Glomerular visceral epithelial cell (primary cell): Measurements from ENCODE around the gene XRCC3.

Experiments
- DNase-seq: peaks from one replicate; pipeline ENCODE4 v3.0.0-alpha.2; 2016; ENCODE audit errors: extremely low spot score

The XRCC3 gene

DNA sequence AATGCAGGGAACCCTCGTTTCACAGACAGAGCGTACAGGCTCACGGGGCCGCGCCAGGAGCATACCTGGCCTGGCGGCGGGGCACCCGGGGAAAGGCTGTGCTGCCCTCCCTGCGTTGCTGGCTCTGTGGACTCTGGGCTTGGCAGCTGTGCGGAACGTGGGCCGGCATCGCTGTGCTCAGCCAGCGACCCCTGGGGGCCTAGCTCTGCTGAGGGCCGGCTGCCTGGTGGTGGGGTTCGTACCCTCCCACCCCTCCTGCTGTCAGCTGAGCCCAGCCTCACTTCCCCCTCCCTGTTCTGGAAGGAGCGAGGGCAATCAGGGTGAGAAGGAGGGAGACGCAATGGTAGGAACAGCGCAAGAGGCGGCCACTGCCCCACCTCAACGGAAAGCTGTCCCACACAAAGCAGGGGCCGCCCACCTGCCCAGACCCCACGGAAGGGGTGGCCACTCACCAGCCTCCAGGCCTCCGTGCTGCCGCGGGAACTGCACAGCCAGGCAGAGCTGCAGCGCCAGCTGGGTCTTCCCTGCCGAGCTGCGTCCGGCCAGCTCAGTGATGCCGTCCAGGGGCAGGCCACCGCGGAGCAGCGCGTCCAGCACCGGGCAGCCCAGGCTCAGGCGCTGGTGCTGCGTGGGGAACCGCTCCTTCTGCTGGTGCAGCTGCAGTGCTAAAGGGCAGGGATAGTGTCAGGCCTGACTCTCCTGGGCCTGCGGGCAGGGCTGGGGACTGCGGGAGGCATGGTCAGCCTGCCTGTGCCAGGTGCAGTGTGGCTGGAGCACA lies 8.5 kb downstream of the XRCC3 start:
- DNase-seq = no peak

- no peak for DNase-seq
Observed at GRCh38 chr14:103705504-103706284, 9.6 kb downstream of the XRCC3 start.

DNA sequence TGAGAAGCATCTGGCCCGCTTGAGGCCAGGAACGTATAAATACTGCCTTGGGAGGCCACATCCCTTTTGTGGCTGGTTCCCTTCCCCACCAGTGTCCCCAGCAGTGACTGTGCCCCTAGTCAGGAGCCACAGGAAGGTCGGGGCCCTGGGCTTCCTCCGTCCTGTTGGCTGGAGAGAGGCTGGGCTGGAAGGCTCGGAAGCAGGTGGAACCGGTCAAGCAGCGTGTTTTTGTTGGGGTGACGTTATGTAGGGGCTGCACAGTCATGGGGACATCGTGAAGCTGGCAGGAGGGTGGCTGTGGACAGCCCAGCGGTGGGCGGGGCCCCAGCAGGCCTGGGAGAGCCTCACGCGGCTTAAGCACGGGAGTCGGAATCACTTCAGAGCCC lies 10.1 kb downstream of the XRCC3 start:
- no peak for DNase-seq

GRCh38 chr14:103704708-103705107 lies 10.5 kb downstream of the XRCC3 start:
- DNase-seq = no peak

DNA sequence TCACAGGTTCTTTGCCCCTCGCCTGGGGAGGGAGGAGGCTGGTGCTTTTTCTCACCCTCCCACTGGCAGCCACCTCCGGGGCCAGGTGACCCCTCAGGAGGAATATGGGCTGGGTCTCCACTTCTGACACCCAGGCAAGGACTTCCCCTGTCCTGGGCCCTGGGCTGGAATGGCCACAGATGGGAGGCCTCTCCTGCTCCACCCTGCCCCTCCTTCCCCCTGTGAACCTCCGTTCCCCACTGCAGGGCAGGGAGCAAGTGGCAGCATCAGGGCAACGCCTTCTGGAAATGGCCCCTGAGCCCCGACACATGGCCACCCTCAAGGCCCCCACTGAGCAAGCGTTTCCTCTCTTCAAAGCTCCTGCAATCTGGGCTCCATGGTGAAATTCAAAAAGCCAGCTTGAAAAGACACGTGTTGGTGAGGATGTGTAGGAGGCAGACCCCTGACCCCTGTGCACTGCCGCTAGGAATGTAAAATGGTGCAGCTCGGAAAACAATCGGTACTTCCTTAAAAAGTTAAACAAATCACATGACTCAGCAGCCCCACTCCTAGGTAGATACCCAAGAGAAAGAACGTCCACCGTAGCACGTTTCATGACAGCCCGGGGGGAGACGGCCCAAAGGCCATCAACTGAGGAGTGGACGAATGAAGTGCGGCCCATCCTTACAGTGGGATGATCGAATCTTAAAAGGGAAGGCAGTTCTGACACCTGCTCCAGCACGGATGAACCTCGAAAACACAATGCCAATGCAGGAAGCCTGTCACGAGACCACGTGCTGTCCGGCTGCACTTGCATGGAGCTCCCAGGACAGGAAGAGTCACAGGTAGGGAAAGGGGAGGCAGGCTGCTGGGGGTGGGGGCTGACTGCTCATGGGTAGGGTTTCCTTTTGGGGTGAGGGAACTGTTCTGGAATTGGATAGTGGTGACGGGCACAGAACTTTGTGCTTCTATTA lies 11.5 kb downstream of the XRCC3 start:
- DNase-seq = no peak

DNA sequence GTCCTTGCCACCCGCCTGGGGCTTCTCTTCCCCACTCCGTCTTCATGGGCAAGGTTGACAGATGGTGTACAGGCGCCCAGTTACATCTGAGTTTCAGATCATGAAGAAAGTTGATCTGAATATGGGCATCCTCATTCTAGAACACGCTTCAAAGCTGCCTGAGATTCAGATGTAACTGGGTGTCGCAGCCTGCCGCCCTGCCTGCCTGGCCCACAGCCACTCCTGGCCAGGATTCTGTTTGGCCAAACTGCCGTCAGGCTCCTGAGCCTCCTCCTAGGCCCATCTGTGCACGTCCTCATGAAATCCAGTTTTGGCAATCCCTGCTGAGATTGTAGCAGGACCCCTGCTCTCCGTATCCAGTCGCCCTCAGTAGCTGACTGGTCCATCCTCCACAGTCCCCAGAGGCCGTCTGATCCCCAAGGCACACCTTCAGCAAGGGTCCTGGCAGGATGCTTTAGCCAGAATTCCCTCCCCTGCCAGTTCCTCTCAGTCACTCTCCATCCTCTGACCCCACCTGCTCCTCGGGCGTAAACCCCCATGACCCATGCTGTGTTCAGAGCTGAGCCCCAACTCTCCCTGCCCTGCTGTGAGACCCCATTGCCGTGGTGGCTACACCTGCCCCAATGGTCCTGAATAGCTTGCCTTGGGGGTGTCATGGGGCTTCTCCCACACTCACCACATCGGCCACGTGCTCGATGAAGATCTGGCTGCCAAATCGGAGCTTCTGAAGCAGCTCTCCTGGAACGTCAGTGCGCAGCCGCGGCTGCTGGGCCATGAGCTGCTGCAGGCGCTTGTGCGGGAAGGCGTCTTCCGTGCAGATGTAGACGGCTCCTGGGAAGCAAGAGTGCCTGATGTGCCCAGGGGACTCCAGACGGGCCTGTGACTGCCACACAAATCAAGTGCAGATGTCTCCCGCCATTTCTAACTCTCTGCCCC lies 12.5 kb downstream of the XRCC3 start:
- no peak for DNase-seq

DNA sequence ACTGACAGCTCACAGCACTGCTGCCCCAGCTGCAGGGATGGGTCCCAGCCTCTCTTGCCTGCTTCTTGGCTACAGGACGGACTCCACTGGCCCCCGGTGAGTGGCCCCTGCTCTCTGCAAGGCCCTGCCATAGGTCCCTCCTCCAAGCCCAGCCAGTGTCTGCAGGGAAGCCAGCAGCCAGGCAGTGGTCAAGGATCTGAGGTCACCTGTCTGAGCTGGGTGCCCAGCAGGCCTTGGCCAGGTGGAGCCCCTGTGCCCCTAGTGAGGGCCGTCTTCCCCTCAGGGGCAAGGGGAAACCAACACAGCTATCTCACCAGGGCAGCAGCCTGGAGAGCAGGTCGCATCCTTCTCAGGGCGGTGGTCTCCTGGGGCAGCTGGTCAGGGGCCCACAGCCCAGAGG lies 13.2 kb downstream of the XRCC3 start:
- no peak for DNase-seq

DNA sequence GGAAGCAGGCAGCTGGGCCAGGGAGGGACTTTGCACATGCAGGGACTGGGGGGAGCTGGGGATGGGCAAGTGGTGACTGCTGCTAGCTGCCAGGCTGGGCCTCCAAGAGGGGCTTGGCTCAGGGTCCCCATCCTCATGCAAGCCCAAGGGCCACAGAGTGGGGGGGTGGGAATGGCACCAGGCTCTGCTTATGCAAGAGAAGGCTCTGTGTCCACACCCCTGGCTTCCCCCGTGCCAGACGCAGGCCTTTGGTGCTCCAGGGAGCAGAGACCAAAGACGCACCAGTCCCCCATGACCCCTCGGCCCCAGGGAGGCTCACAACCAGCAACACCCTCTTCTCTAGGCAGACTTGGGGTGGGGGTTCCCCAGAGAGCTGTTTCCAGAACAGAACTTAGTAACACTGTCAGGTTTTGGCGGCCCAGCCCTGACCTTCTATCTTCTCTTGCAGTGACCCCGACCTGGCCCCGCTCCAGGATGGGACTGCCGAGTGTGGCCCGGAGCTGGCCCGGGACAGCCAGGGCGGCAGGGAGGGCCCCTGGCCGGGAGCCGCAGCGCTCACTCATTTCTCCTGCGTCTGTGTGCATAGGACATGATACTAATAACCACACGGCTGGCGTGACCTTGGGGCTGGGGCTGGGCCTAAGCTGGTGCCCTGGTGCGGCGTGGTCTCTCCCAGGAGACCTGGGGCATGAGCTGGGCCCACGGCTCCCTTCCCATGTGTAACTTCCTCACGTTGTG lies 14.3 kb downstream of the XRCC3 start:
- DNase-seq = no peak

DNA sequence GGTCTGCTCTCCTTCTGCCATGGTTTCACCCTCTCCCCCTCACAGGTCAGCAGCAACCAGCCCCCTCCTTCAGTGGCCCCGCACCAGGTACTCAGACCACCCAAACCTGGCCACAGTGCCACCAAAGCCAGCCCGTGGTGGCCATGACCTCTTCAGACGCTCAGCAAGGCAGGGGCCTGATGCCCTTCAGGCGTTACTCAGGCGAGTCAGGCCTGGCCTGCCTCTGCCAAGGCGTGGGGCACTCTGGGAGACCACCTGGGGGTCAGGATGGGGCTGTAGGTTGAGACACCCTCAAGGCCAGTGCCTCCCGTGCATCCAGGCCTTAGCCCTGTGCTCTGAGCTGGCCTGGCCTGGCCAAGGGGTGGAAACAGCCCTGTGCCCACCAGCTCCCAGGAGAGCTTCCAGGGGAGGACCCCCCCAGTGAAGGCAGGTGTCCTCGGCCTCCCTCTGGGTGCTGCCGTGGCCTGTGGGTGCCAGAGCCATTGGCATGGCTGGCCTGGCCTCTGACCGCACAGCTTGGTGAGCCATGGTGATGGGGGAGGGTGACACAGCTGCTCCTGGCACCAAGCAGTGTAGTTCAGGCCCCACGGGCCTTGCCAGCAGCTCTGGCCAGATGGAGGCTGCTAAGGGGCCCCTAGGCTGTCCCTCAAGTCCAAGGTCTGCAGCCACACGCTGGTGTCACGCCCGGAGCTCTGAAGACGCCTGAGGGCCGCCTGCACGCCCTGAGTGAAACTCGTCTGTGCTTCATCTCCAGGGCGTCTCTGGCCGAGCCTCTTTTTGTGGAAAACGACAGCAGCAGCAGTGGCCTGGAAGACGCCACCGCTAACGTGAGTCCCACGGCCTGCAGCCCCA lies 15.1 kb downstream of the XRCC3 start:
- no peak for DNase-seq

- no peak for DNase-seq
Observed at GRCh38 chr14:103699261-103699661, 16.0 kb downstream of the XRCC3 start.

GRCh38 chr14:103698380-103699260 lies 16.6 kb downstream of the XRCC3 start:
- no peak for DNase-seq

GRCh38 chr14:103697603-103698379 lies 17.5 kb downstream of the XRCC3 start:
- DNase-seq = no peak

DNA sequence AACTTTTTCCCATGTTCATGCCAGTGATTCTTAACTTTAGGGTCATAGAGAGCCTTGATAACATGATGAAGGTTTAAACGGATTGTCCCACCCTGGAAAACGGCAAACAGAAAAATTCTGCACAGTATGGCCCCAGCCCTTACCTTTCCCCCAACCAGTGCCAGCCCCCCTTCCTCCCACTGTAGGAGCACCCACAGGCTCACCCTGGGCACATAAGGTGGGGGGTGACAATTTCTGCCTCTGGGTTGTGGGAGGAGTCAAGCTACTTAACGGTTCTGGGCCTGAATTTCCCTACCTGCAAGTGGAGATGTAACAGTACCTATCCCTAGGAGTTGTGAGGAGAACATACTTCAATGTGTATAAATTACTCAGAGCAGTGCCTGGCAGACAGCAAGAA lies 18.0 kb downstream of the XRCC3 start:
- no peak for DNase-seq

GRCh38 chr14:103696466-103697071 lies 18.7 kb downstream of the XRCC3 start:
- no peak for DNase-seq

GRCh38 chr14:103696070-103696402 lies 19.2 kb downstream of the XRCC3 start:
- DNase-seq = no peak

DNA sequence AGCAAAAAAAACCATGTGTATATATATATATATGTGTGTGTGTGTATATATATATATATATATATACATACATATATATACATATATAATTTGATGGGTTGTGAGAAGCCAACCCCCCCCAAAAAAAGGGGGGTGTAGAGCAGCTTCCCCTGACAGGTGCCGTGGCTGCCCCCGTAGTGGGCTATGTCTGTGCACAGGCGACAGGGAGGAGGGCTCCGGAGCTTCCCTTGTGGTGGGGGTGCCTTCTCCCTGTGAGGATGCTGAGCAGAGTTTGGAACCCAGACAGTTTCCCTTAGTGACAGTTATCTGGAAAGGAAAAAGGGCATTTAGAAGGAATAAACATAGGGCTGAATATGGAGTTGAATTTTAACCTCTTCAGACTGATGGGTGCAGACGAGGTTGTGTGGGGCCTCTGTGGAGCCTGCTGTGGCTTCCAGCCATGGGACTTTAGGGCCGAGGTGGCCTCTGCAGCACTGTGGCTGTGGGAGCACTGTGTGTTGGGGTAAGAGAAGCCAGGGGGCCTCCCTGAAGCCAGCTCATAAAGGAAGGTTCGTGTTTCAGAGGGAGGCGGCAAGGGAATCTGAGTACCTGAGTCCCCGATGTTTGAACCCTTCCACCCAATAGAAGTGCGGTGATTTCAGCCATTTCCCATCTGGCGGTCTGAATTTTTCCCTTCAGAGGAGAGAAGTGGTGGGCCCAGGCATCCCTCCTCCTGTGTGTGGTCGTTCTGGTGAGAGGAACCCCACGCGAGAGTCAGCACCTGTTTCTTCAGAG lies 19.8 kb downstream of the XRCC3 start:
- no peak for DNase-seq
